H1 (cell line): ENCODE results near the gene PDYN.

ENCODE experiments used
- CREB1 ChIP-seq: IDR thresholded peaks from 2 replicates; pipeline ENCODE4 v1.6.1; 2012; ENCODE audit warnings: inconsistent platforms
- EGR1 ChIP-seq: IDR thresholded peaks from 2 replicates; pipeline ENCODE4 v1.6.1; 2011; ENCODE audit warnings: low read depth, low read length, borderline replicate concordance
- EZH2 ChIP-seq: fragments of 200-600 bp; sonication (generic); IDR thresholded peaks from 2 replicates; pipeline ENCODE4 v1.7.1; 2012; ENCODE audit warnings: low read depth, mild to moderate bottlenecking, moderate library complexity, low read length, inconsistent platforms; ENCODE audit not compliant: severe bottlenecking
- FOSL1 ChIP-seq: IDR thresholded peaks from 2 replicates; pipeline ENCODE4 v1.6.1; 2011; ENCODE audit warnings: mild to moderate bottlenecking, low read depth, low read length, moderate library complexity; ENCODE audit not compliant: insufficient read depth
- GABPA ChIP-seq: IDR thresholded peaks from 2 replicates; pipeline ENCODE4 v1.6.1; 2011; ENCODE audit warnings: mild to moderate bottlenecking, low read length, moderate library complexity, borderline replicate concordance; ENCODE audit not compliant: insufficient read depth
- PHF8 ChIP-seq: fragments of 200-600 bp; sonication (generic); conservative IDR thresholded peaks from 2 replicates; pipeline ENCODE4 v1.7.1; 2012; ENCODE audit warnings: low read depth, mild to moderate bottlenecking, inconsistent platforms, low read length, moderate library complexity
- POLR2A ChIP-seq, 2 experiments: IDR thresholded peaks; 1 replicate in 1 of 2; 2 replicates in 1 of 2; pipeline ENCODE4 v1.6.1; 2011; ENCODE audit warnings: low read depth in 2 of 2, low read length in 2 of 2, mild to moderate bottlenecking in 2 of 2; ENCODE audit errors: control extremely low read depth in 1 of 2
- RAD21 ChIP-seq, 2 experiments: IDR thresholded peaks in 1 of 2; conservative IDR thresholded peaks in 1 of 2; 2 replicates each; pipeline ENCODE4 v1.6.1; 2011; ENCODE audit warnings: low read depth in 2 of 2, low read length in 2 of 2, improper control_type of control experiment in 1 of 2, inconsistent platforms in 1 of 2, mild to moderate bottlenecking in 1 of 2, moderate library complexity in 1 of 2
- TBP ChIP-seq: IDR thresholded peaks from 2 replicates; pipeline ENCODE4 v1.6.1; 2011; ENCODE audit warnings: low read depth, low read length, improper control_type of control experiment
- YY1 ChIP-seq: IDR thresholded peaks from 2 replicates; pipeline ENCODE4 v1.6.1; 2011; ENCODE audit warnings: low read depth, mild to moderate bottlenecking, low read length
- TF ChIP-seq, protein P1 (sequence below), 3 experiments: IDR thresholded peaks; 1 replicate in 2 of 3; 2 replicates in 1 of 3; pipeline versions ENCODE4 v1.5.1 to v1.6.1; 2011; ENCODE audit warnings: low read length in 3 of 3, mild to moderate bottlenecking in 3 of 3, inconsistent platforms in 2 of 3, low read depth in 1 of 3, moderate library complexity in 1 of 3; ENCODE audit not compliant: insufficient read depth in 1 of 3; ENCODE audit errors: control extremely low read depth in 1 of 3
- TF ChIP-seq, protein P2 (sequence below): IDR thresholded peaks from 2 replicates; pipeline ENCODE4 v1.6.1; 2012; ENCODE audit warnings: low read length, inconsistent platforms
- TF ChIP-seq, protein P3 (sequence below): IDR thresholded peaks from 2 replicates; pipeline ENCODE4 v1.6.1; 2012; ENCODE audit warnings: inconsistent platforms
- TF ChIP-seq, protein P4 (sequence below): IDR thresholded peaks from 2 replicates; pipeline ENCODE4 v1.6.1; 2012; ENCODE audit warnings: inconsistent platforms

DNA sequence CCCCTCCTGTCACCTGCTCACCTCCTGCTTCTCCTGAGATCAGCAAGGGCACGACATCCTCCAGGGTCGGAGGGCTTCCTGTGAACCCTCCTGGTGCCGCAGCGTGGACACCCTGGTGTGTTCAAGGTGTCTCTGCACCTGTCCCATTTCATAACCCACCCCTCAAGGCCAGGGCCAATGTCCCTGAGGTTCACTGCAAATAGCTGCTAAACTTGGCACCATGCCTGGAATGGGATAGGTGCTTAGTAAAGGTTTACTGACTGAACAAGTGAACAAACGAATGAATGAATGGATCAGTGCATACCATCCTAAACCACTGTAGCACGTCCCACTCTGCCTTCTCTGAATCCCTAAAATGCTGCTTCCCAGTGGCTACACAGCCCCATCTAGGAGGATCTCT is 63.7 kb downstream of the PDYN start:
- TF ChIP-seq PHF8 (no peak), GABPA (no peak), FOSL1 (no peak), EZH2 (no peak), POLR2A (IDR thresholded peaks at IDR 0.05; ENCODE audit: control extremely low read depth in 1 of 2, low read depth in 2 of 2, low read length in 2 of 2) (no peak), TBP (no peak), EGR1 (no peak), RAD21 (IDR thresholded peaks at IDR 0.05 in 1 of 2, conservative IDR thresholded peaks at IDR 0.05 in 1 of 2; ENCODE audit: low read depth in 2 of 2, low read length in 2 of 2) (no peak), YY1 (no peak), CREB1 (no peak)
- TF ChIP-seq, protein P1, sequence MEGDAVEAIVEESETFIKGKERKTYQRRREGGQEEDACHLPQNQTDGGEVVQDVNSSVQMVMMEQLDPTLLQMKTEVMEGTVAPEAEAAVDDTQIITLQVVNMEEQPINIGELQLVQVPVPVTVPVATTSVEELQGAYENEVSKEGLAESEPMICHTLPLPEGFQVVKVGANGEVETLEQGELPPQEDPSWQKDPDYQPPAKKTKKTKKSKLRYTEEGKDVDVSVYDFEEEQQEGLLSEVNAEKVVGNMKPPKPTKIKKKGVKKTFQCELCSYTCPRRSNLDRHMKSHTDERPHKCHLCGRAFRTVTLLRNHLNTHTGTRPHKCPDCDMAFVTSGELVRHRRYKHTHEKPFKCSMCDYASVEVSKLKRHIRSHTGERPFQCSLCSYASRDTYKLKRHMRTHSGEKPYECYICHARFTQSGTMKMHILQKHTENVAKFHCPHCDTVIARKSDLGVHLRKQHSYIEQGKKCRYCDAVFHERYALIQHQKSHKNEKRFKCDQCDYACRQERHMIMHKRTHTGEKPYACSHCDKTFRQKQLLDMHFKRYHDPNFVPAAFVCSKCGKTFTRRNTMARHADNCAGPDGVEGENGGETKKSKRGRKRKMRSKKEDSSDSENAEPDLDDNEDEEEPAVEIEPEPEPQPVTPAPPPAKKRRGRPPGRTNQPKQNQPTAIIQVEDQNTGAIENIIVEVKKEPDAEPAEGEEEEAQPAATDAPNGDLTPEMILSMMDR (IDR thresholded peaks at IDR 0.05; ENCODE audit: control extremely low read depth in 1 of 3, insufficient read depth in 1 of 3, low read depth in 1 of 3, low read length in 3 of 3) = no peak
- TF ChIP-seq, protein P2, sequence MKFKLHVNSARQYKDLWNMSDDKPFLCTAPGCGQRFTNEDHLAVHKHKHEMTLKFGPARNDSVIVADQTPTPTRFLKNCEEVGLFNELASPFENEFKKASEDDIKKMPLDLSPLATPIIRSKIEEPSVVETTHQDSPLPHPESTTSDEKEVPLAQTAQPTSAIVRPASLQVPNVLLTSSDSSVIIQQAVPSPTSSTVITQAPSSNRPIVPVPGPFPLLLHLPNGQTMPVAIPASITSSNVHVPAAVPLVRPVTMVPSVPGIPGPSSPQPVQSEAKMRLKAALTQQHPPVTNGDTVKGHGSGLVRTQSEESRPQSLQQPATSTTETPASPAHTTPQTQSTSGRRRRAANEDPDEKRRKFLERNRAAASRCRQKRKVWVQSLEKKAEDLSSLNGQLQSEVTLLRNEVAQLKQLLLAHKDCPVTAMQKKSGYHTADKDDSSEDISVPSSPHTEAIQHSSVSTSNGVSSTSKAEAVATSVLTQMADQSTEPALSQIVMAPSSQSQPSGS = no peak
- TF ChIP-seq, protein P3, sequence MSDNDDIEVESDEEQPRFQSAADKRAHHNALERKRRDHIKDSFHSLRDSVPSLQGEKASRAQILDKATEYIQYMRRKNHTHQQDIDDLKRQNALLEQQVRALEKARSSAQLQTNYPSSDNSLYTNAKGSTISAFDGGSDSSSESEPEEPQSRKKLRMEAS = no peak
- TF ChIP-seq, protein P4, sequence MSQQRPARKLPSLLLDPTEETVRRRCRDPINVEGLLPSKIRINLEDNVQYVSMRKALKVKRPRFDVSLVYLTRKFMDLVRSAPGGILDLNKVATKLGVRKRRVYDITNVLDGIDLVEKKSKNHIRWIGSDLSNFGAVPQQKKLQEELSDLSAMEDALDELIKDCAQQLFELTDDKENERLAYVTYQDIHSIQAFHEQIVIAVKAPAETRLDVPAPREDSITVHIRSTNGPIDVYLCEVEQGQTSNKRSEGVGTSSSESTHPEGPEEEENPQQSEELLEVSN = no peak
